ENCODE measurements around the gene SLC52A3.

Gene SLC52A3

GRCh38 chr20:711576-711975, 56.7 kb downstream of the SLC52A3 start:
- no peaks in the 10 kb centered on the region for H3K36me3 ChIP-seq (replicated peaks; ENCODE audit: insufficient read depth, low read length)
- no peak overlapping the region for H3K27ac ChIP-seq (ENCODE audit: low read length)
- H3F3A ChIP-seq (ENCODE audit: insufficient read depth, low read length) = no peaks in the 10 kb centered on the region
- H3K4me3 ChIP-seq (ENCODE audit: low read length) = no peak overlapping the region
- peaks cover 38% of the 10 kb centered on the region for H3K27me3 ChIP-seq (replicated peaks; ENCODE audit: insufficient read depth, low read length)
- TF ChIP-seq EZH2 (optimal IDR thresholded peaks at IDR 0.05; ENCODE audit: low read depth, low read length) (no peak), CTCF (IDR thresholded peaks at IDR 0.05; ENCODE audit: low read length) (no peak), EZH2phosphoT487 (IDR thresholded peaks at IDR 0.05; ENCODE audit: low read length) (no peak)
- H3K9me3 ChIP-seq (replicated peaks; ENCODE audit: insufficient read depth, low read length) = no peaks in the 10 kb centered on the region
- no peaks in the 10 kb centered on the region for H3K4me1 ChIP-seq (ENCODE audit: low read length)
- no peak overlapping the region for H3K9ac ChIP-seq (ENCODE audit: low read length)
- no peaks in the 10 kb centered on the region for H4K20me1 ChIP-seq (ENCODE audit: insufficient read depth, low read length)
- H3K79me2 ChIP-seq (ENCODE audit: low read length) = no peaks in the 10 kb centered on the region
- H3K4me2 ChIP-seq (ENCODE audit: low read depth, low read length) = no peak overlapping the region
- no peak for DNase-seq
- no peaks in the 10 kb centered on the region for H3K9me2 ChIP-seq (replicated peaks; ENCODE audit: insufficient read depth, low read length)
- H2AFZ ChIP-seq (ENCODE audit: low read length) = no peak overlapping the region

- H4K20me1 ChIP-seq (ENCODE audit: insufficient read depth, low read length) = no peaks in the 10 kb centered on the region
- no peaks in the 10 kb centered on the region for H3K4me1 ChIP-seq (ENCODE audit: low read length)
- H3K27me3 ChIP-seq (replicated peaks; ENCODE audit: insufficient read depth, low read length) = peaks cover 38% of the 10 kb centered on the region
- H3F3A ChIP-seq (ENCODE audit: insufficient read depth, low read length) = no peaks in the 10 kb centered on the region
- H3K36me3 ChIP-seq (replicated peaks; ENCODE audit: insufficient read depth, low read length) = no peaks in the 10 kb centered on the region
- no peak for DNase-seq
- no peak overlapping the region for H3K4me2 ChIP-seq (ENCODE audit: low read depth, low read length)
- H3K4me3 ChIP-seq (ENCODE audit: low read length) = no peak overlapping the region
- H3K79me2 ChIP-seq (ENCODE audit: low read length) = no peaks in the 10 kb centered on the region
- TF ChIP-seq EZH2phosphoT487 (IDR thresholded peaks at IDR 0.05; ENCODE audit: low read length) (no peak), EZH2 (optimal IDR thresholded peaks at IDR 0.05; ENCODE audit: low read depth, low read length) (no peak), CTCF (IDR thresholded peaks at IDR 0.05; ENCODE audit: low read length) (no peak)
- H3K9ac ChIP-seq (ENCODE audit: low read length) = no peak overlapping the region
- H3K9me2 ChIP-seq (replicated peaks; ENCODE audit: insufficient read depth, low read length) = no peaks in the 10 kb centered on the region
- H3K27ac ChIP-seq (ENCODE audit: low read length) = no peak overlapping the region
- H3K9me3 ChIP-seq (replicated peaks; ENCODE audit: insufficient read depth, low read length) = no peaks in the 10 kb centered on the region
- no peak overlapping the region for H2AFZ ChIP-seq (ENCODE audit: low read length)
Measured at GRCh38 chr20:710780-711450, 57.4 kb downstream of the SLC52A3 start.
